ENCODE results near the gene TUSC7.

The TUSC7 gene

GRCh38 chr3:116709479-116709878, at the start of gene TUSC7:
TSS of gene TUSC7 (plus strand) at chr3:116709779.
- DNase-seq, result no peak

- DNase-seq, result no peak
These were observed 48.4 kb upstream of the TUSC7 start for GRCh38 chr3:116661196-116661595.

- no peak for DNase-seq
These were observed 46.1 kb upstream of the TUSC7 start for GRCh38 chr3:116663161-116664110.

GRCh38 chr3:116667324-116667723, 42.3 kb upstream of the TUSC7 start:
- DNase-seq, result no peak

- no peak for DNase-seq
These were observed 41.8 kb upstream of the TUSC7 start for GRCh38 chr3:116667791-116668190.

GRCh38 chr3:116669576-116669975, 40.0 kb upstream of the TUSC7 start:
- DNase-seq, result no peak

- no peak for DNase-seq
These were observed 38.4 kb upstream of the TUSC7 start for GRCh38 chr3:116671151-116671550.

GRCh38 chr3:116678853-116679252, 30.7 kb upstream of the TUSC7 start:
- DNase-seq, result no peak

- no peak for DNase-seq
These were observed 18.5 kb upstream of the TUSC7 start for GRCh38 chr3:116691041-116691440.

- DNase-seq, result no peak
These were observed 8.5 kb upstream of the TUSC7 start for GRCh38 chr3:116701070-116701469.

- DNase-seq, result no peak
These were observed 7.2 kb upstream of the TUSC7 start for GRCh38 chr3:116702334-116702733.

GRCh38 chr3:116707531-116707930, 2.0 kb upstream of the TUSC7 start:
- no peak for DNase-seq

GRCh38 chr3:116716490-116716889, 6.9 kb downstream of the TUSC7 start:
- no peak for DNase-seq

GRCh38 chr3:116717566-116717965, 8.0 kb downstream of the TUSC7 start:
- DNase-seq, result no peak

GRCh38 chr3:116728454-116728853, 18.9 kb downstream of the TUSC7 start:
- DNase-seq, result no peak

GRCh38 chr3:116734243-116734642, 24.7 kb downstream of the TUSC7 start:
- DNase-seq, result no peak

GRCh38 chr3:116739678-116740077, 30.1 kb downstream of the TUSC7 start:
- DNase-seq, result no peak

GRCh38 chr3:116740293-116740692, 30.7 kb downstream of the TUSC7 start:
- no peak for DNase-seq

- DNase-seq, result no peak
These were observed 31.9 kb downstream of the TUSC7 start for GRCh38 chr3:116741467-116741866.

- no peak for DNase-seq
These were observed 33.5 kb downstream of the TUSC7 start for GRCh38 chr3:116743062-116743461.

GRCh38 chr3:116749388-116749787, 39.8 kb downstream of the TUSC7 start:
- no peak for DNase-seq

- no peak for DNase-seq
These were observed 47.7 kb downstream of the TUSC7 start for GRCh38 chr3:116757315-116757714.

- no peak for DNase-seq
These were observed 49.7 kb downstream of the TUSC7 start for GRCh38 chr3:116759316-116759715.
